HG03066 (cell line): ENCODE results near the gene JAK1.

ENCODE experiments used
- ATAC-seq: cut with Tn5 transposase; IDR thresholded peaks from one replicate; pipeline ENCODE4 v1.9.1; 2021; ENCODE audit warnings: low read depth; ENCODE audit not compliant: unreplicated experiment

The JAK1 gene

GRCh38 chr1:64894438-64895196, 71.7 kb downstream of the JAK1 start:
- no peak for ATAC-seq

GRCh38 chr1:64893921-64894320, 72.4 kb downstream of the JAK1 start:
- no peak for ATAC-seq

GRCh38 chr1:64892576-64893573, 73.5 kb downstream of the JAK1 start:
- no peak for ATAC-seq

DNA sequence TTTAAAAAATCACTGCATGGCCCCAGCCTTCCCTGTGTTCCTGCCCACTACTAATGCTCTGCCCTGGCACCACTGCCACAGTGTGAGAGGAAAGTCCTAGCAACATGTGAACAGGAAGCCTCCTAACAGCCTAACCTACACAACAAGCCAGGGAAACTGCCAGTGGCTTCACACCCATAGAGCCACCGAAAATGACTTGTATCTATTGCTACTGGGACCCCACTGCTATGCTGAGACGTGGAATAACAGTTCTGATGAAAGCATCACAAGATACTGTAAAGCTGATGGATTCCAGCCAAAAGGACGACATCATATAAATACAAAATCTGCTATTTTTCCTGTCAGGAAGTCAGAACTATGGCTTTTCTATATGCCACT, 74.9 kb downstream of the JAK1 start:
- no peak for ATAC-seq

GRCh38 chr1:64890699-64891447, 75.5 kb downstream of the JAK1 start:
- ATAC-seq, result no peak

GRCh38 chr1:64887689-64888217, 78.6 kb downstream of the JAK1 start:
- ATAC-seq, result no peak

GRCh38 chr1:64886877-64887276, 79.5 kb downstream of the JAK1 start:
- ATAC-seq, result no peak

DNA sequence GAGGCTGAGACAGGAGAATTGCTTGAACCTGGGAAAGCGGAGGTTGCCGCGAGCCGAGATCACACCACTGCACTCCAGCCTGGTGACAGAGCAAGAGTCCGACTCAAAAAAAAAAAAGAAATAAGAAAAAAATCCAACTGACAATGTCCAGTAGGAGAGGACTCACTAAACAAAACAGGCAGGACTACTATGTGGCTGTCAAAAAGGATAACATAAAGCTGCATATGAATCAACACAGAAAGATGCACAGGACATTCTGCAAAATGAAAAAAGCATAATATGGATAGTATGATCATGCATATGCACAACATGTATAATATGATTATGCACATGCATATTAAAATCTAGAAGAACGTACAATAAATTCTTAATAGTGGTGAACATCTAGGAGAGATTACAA, 80.7 kb downstream of the JAK1 start:
- ATAC-seq, result no peak

GRCh38 chr1:64884261-64885040, 81.9 kb downstream of the JAK1 start:
- no peak for ATAC-seq

DNA sequence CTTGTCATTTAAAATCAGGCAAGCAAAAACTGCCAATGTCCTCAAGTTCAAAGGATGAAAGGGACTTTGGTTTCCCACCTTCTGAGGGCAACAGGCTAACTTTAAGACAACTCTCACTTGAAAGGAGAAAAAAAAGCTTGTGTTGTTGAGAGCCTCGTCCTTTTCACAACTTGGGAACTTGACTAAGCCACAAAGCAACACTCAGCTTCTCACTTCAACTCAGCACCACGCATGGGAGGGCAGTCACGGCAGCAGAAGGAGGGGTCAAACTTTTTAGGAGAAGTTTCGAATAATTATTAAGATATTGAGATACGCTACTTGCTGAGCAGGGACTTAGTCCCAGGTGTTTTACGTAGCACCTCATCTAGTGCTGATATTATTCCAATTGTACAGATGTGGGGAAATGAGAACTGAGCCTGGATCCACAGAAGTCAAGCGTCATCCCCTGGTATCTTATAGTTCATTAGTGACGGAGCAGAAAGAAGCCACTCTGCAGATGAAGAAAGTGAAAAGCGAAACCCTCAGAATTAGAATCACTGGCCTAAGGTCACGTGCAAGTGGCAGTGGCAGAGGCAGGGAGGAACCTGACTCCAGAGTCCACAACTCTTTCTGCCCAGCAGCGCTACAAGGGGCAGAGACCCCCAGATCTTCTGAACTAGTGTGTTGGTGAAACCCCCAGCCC, 83.6 kb downstream of the JAK1 start:
- peak; percentile 96 for ATAC-seq

DNA sequence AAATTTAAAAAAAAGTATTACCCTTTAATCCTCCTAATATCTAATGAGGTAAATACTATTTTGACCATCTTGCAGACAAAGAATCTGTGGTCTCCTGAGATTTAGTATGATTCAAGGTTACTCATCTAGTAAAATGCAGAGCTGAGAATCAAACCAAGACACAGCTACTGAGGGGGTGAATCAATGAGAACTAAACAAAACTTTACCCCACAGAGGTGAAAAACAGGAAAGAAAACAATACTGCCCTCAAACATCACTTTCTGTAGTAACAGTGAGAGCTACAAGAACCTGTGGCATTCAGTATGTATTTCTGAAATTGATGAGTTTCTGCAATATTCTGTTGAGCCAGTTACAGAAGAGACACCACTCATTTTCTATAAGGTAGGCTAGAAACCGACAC, 85.1 kb downstream of the JAK1 start:
- no peak for ATAC-seq

GRCh38 chr1:64880449-64880848, 85.9 kb downstream of the JAK1 start:
- no peak for ATAC-seq

GRCh38 chr1:64878931-64879611, 87.3 kb downstream of the JAK1 start:
- ATAC-seq, result no peak

DNA sequence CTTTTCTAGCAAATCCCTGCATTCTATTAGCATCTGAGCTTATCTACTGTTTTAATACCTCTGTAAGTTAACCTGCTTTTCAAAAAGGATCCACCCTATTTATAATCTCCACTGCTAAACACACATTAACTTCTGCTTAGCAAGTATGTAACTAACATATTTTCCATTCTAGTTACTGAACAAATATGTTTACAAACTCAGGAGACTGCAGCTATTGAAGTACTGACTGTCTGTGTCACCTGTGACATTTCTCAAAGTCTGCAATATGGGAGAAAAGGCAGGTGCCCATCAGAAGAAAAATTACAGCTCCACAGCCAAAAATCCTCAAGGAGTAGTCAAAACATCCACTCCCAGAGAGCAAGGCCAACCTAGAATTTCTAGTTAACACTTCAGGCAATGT, 88.3 kb downstream of the JAK1 start:
- no peak for ATAC-seq

DNA sequence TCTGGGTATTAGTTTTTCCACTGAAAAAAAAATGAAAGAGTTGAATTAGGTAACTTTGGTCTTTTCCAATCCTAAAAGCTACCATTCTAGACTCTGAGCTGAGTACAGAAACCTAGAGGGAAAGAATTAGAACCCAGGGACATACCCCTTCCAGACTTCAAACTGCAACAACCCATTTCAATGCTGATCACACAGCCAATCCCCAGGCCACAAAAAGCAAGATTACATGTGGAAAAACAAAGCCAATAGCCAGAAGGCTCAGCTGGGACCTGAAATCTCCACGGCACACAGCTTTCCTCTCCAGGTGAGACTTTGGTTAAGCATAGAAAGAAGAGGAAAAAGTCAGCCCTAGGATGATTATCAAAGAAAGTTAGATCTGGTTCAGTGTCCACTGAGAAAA, 88.8 kb downstream of the JAK1 start:
- ATAC-seq, result no peak

DNA sequence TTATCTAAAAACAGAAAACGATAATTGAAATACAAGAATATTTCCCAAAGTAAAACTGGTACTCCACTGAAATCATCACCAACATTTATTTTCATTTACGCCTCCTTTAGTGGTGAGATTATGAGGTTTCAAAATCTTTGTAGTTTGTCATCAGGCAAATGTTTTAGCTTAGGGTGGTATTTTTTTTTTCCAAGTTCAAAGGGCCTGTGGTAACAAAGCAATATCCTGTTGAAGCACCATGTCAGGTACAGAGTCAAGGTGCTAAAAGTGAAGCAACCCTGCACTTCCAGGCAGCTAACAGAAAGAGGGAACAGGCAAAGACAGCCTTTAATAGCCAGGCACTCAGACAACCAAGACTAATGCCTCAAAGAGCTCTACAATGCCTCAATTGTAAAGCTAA, 89.2 kb downstream of the JAK1 start:
- ATAC-seq, result no peak

DNA sequence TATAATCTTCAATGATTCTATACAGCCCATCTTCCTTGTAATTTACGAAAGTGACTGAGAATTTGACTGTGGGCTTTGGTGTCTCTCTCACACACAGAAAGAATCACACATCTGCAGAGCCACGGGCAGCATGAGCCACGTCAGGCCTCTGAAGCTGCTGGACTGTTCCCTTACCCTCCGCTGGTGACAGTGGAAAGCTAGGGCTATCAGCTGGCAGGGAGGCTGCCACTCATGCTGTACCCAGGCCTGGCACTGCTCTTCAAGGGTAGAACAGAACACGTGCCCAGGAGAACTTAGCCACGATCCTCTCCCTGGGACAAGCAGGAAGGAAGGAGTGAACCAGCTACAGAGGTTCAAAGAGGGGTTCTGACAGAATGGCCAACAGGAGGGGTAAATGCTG, 90.7 kb downstream of the JAK1 start:
- no peak for ATAC-seq

- ATAC-seq, result no peak
Measured at GRCh38 chr1:64875101-64875500, 91.2 kb downstream of the JAK1 start.

DNA sequence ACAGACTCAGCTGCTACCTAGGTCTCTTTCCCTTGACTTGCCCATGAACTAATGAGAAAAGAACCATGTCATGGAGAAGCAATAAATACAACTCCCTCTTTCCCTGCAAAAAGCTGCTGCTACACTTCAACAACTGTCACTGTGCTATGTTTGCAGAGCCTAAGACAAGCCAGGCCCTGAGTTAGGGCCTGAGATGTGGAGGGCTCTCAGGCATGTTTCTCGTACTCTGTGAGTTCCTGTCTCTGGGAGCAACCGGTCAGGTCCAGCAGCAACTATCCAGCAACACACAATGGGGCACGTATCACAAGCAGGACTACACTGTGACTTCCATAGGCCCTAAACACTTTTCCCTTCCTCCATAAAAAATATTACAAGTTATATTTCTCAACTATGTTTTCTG, 91.7 kb downstream of the JAK1 start:
- no peak for ATAC-seq
